ENCODE data around the gene CNPY4. TPM values are rescaled to one million over a fixed set of nuclear protein-coding genes. Genes with fewer than 3 reads are reported as not detected.

The CNPY4 gene
- polyA plus RNA-seq, 1 donor from 2014 or later = 35.8 TPM

GRCh38 chr7:100111156-100111555, 8.3 kb upstream of the CNPY4 start:
- Histone ChIP-seq H3K9me2 (ENCODE audit: insufficient read depth, low read length) (no peaks in the 10 kb centered on the region), H3K27me3 (ENCODE audit: insufficient read depth, low read depth, low read length) (no peaks in the 10 kb centered on the region), H3K4me2 (ENCODE audit: low read length) (no peak overlapping the region), H4K20me1 (ENCODE audit: insufficient read depth) (no peaks in the 10 kb centered on the region), H3K79me2 (replicated peaks; ENCODE audit: insufficient read depth, low read length) (no peaks in the 10 kb centered on the region), H2AFZ (ENCODE audit: low read depth, low read length) (no peak overlapping the region), H3K27ac (ENCODE audit: low read length) (no peak overlapping the region), H3F3A (ENCODE audit: insufficient read depth, low read length, poor library complexity, severe bottlenecking) (no peaks in the 10 kb centered on the region), H3K9me3 (ENCODE audit: low read length) (no peaks in the 10 kb centered on the region), H3K4me3 (ENCODE audit: low read length) (no peak overlapping the region), H3K36me3 (ENCODE audit: insufficient read depth, low read length) (no peaks in the 10 kb centered on the region), H3K9ac (ENCODE audit: low read length) (no peak overlapping the region)
- TF ChIP-seq CTCF (IDR thresholded peaks at IDR 0.05; ENCODE audit: poor library complexity, severe bottlenecking) (no peak), EP300 (conservative IDR thresholded peaks at IDR 0.05; ENCODE audit: poor library complexity, severe bottlenecking) (no peak)

GRCh38 chr7:100111914-100112313, 7.5 kb upstream of the CNPY4 start:
- H3K27ac ChIP-seq (ENCODE audit: low read length) = no peak overlapping the region
- H4K20me1 ChIP-seq (ENCODE audit: insufficient read depth) = no peaks in the 10 kb centered on the region
- no peak overlapping the region for H2AFZ ChIP-seq (ENCODE audit: low read depth, low read length)
- H3K9me2 ChIP-seq (ENCODE audit: insufficient read depth, low read length) = no peaks in the 10 kb centered on the region
- TF ChIP-seq REST (IDR thresholded peaks at IDR 0.05; ENCODE audit: borderline replicate concordance) = no peak
- TF ChIP-seq EP300 (conservative IDR thresholded peaks at IDR 0.05; ENCODE audit: poor library complexity, severe bottlenecking) = no peak
- TF ChIP-seq POLR2AphosphoS5 (IDR thresholded peaks at IDR 0.05) = no peak
- no peak for TF ChIP-seq MXI1 (conservative IDR thresholded peaks at IDR 0.05; ENCODE audit: poor library complexity, severe bottlenecking)
- TF ChIP-seq TAF1 (IDR thresholded peaks at IDR 0.05; ENCODE audit: low read depth) = no peak
- no peak for TF ChIP-seq SMC3 (conservative IDR thresholded peaks at IDR 0.05; ENCODE audit: poor library complexity)
- TF ChIP-seq EZH2 (IDR thresholded peaks at IDR 0.05; ENCODE audit: borderline replicate concordance, insufficient read depth, low read length, poor library complexity, severe bottlenecking) = no peak
- TF ChIP-seq CTCF (IDR thresholded peaks at IDR 0.05; ENCODE audit: poor library complexity, severe bottlenecking) = no peak
- no peak for TF ChIP-seq RAD21 (conservative IDR thresholded peaks at IDR 0.05)
- no peaks in the 10 kb centered on the region for H3K36me3 ChIP-seq (ENCODE audit: insufficient read depth, low read length)
- no peaks in the 10 kb centered on the region for H3K27me3 ChIP-seq (ENCODE audit: insufficient read depth, low read depth, low read length)
- H3K4me2 ChIP-seq (ENCODE audit: low read length) = no peak overlapping the region
- H3K9ac ChIP-seq (ENCODE audit: low read length) = no peak overlapping the region
- no peaks in the 10 kb centered on the region for H3F3A ChIP-seq (ENCODE audit: insufficient read depth, low read length, poor library complexity, severe bottlenecking)
- no peaks in the 10 kb centered on the region for H3K79me2 ChIP-seq (replicated peaks; ENCODE audit: insufficient read depth, low read length)
- no peak overlapping the region for H3K4me3 ChIP-seq (ENCODE audit: low read length)
- H3K9me3 ChIP-seq (ENCODE audit: low read length) = no peaks in the 10 kb centered on the region
